Measurements from ENCODE around the gene CD44.

The CD44 gene

DNA sequence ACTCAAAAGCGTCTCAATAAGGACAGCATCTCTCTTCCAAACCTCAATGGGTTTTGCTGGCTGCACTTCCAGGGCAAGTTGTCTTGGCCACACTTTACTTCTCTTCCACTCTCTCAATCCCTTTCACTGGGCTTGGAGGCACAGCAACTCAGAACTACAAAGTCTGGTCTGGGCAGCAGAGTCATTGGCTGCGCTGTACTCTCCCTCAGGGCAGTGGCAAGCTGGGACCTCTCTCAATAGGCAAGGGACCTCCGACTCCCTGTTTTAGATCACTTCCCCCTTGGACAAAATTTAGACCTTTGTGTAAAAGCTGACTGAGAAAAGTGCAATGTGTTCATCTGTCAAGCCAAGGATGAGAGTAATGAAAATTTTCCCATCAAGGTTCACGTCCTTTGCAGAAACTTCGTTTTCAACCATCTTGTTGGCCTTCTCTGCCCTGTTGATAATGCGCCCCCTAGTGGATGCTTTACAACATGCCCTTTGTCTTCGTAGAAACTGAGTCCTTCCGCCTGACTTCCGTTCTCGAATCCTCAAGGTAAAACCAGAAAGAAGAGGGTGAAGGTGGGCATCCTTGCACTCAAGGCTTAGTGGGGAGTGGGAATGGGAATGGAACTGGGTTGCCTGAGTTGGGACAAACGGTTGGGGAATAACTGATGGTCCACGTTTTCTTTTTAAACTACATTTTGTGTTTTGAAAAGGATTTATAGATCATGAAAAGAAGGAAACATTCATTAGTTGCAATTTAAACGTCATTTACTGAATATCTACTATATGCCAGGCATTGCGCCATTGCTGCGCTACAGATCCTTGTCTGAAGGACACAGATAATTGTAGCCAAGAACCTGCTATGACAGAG, 99.1 kb downstream of the CD44 start:
- peak; percentile 80 for DNase-seq (ENCODE audit: low spot score)

DNA sequence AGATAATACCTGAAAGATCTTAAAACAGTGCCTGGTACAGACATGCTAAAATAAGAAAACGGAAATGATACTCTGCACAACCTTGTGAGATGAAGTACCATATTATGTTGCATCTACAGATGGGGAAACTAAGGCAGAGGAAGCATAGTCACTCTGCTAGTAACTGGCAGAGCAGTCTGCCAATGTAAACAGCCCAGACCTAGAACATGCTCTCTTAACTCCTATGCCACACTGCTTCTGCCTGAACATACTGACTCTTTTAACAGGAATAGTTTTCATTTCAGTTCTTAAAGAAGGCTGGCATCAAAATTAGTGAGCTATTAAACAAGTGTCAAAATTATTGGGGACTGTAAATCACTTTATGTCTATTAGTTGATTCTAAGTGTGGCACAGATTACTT, 99.9 kb downstream of the CD44 start:
- DNase-seq (ENCODE audit: low spot score), result no peak

GRCh38 chr11:35239471-35240075, 100.6 kb downstream of the CD44 start:
- DNase-seq (ENCODE audit: low spot score), result no peak

DNA sequence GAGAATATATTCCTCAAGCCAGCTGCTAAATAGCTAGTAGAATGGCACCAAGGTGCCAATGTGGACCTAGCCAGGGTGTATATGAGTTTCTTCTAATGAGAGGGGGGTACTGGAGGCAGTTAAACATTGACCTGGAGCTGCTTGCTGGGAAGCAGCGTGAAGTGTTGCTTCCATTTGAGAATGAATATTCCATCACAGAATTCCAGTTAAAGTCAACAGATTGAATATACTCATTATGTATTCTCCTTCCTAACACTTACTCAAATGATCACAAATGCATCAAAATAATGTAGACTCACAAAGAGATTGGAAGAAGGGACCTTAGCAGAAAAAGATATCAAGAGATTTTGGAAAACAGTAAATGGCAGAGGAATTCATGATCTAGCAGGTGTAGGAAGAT, 102.1 kb downstream of the CD44 start:
- DNase-seq (ENCODE audit: low spot score), result no peak

- no peak for DNase-seq (ENCODE audit: low spot score)
Observed at GRCh38 chr11:35241531-35241930, 102.6 kb downstream of the CD44 start.

- DNase-seq (ENCODE audit: low spot score), result no peak
Observed at GRCh38 chr11:35242412-35243242, 103.7 kb downstream of the CD44 start.

DNA sequence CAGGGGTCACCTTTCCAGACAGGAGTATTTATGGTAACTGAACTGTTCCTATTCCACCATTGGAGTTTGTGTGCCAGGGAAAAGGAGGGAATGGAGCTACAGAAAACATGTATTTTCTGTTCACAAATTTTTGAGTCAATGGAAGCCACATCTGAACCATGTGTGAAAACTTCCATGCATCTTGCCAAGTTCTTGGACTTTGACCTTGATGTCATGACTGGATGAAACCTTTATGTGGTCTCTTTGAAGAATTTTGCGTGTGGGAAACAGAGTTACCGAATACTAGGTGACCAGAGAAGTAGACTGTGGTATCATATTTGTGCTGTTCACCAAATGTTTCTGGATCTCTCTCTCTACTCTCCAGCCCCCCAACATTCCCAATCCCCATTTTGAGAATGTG, 104.8 kb downstream of the CD44 start:
- no peak for DNase-seq (ENCODE audit: low spot score)

GRCh38 chr11:35245056-35245455, 106.1 kb downstream of the CD44 start:
- DNase-seq (ENCODE audit: low spot score), result no peak

GRCh38 chr11:35245786-35246185, 106.8 kb downstream of the CD44 start:
- no peak for DNase-seq (ENCODE audit: low spot score)

DNA sequence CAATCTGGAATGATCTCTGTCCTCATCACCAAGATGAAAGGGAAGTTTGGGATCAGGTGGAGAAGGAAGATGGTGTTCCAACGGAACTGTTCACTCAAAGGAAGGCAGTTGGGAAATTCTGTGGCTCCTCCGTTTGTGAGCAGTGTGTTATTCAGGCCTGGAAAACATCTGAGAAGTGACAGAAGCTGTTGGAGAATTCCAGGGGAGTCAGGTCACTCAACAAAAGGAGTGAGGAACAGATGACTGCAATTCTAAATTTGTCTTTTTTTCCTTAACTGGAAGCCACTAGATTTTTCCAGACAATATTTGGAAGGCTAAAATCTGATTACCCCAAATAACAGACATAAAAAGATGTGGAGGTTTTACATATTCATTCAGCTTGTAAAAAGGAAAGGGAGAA, 107.8 kb downstream of the CD44 start:
- no peak for DNase-seq (ENCODE audit: low spot score)

DNA sequence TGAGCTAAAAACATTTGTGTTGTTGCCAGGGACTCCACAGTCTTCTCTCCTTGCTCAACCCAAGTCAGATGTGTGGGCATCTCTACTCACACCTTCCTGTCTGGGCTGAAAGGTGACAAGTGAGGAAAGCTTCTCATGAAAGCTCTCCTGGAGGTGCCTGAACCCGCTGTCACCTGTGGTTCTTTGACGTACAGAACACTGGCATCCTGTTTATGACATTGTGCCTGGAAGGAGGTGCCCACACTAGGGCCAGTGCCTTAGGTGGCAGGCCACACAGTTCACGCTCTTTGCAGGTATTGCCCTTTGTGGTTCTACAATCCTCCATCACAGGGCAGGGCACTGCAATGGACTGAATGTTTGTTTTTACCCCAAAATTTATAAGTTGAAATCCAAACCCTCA, 108.5 kb downstream of the CD44 start:
- DNase-seq (ENCODE audit: low spot score), result no peak

- no peak for DNase-seq (ENCODE audit: low spot score)
Observed at GRCh38 chr11:35247863-35248262, 108.9 kb downstream of the CD44 start.

- DNase-seq (ENCODE audit: low spot score), result no peak
Observed at GRCh38 chr11:35248558-35249323, 109.8 kb downstream of the CD44 start.

- DNase-seq (ENCODE audit: low spot score), result no peak
Observed at GRCh38 chr11:35250192-35250591, 111.2 kb downstream of the CD44 start.

DNA sequence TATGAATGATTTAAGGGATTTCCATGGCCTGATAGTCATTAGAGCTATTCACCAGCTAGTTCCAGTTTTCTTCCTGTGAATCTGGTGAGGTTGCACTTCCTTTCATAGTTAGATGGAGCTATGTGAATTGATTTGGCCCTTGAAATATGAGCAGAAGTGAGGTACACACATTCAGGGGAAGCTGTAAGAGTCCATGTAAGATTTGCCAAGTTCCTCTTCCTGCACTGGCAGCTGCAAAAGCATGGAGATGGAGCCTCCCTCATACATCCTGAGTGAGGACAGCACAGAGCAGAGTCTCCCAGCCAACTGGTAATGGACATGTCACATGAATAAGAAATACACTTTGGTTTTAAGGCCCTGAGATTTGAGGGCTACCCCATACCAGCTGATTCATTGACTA, 111.7 kb downstream of the CD44 start:
- DNase-seq (ENCODE audit: low spot score), result no peak

DNA sequence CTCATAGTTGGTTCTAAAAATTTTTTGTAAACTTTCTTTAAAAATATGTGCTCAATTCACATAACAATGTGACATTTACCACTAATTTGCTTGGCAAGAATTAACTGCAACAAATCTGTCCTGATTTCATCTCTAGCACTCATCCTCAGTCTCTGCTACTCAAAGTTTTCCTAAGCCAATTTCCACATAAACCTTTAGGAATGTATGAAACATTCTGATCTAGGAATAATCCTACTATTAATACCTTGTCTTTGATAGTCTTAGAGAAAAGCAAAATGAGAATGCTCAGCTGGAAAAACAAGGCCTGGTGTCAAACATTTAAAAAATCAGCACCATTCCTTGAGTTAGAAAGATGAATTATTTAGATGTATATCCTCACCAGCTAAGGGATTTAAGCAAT, 114.3 kb downstream of the CD44 start:
- DNase-seq (ENCODE audit: low spot score), result no peak

- no peak for DNase-seq (ENCODE audit: low spot score)
Observed at GRCh38 chr11:35255514-35255913, 116.5 kb downstream of the CD44 start.

DNA sequence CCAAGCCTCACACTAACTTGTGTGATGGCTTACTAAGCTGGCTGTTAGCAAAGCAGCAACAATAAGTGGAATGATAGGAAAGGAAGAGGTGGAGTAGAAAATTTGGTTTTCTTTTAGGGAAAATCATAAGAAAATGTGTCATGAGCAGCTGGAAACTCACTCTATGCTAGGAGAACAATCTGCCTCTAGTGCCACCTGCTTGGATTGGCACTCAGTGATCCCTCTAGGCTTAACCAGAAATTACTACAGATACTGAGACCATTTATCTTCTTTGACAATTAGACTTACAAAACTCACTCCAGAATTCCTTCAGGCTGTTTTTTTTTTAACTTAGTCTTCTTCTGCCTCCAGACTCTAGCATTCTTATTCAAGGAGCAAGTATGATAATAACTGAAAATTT, 117.3 kb downstream of the CD44 start:
- DNase-seq (ENCODE audit: low spot score), result no peak

- DNase-seq (ENCODE audit: low spot score), result no peak
Observed at GRCh38 chr11:35257281-35257680, 118.3 kb downstream of the CD44 start.

DNA sequence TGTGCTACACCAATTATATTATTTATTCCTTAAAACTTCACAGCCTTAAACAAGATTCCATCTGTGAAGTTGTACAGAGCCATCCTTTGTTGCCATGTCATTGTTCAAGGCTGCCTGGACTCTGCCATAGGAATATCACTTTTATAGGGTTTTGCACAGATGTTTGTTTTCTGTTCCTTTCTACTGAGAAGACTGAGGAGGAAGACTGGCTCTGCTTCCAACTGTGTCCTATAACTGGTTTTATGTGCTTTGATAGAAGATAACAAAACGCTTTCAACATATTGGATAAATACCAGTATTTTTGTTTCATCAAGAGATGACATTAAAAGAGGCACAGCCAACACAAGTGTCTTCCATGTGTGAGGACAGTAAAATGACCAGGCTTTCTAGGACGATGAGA, 120.6 kb downstream of the CD44 start:
- DNase-seq (ENCODE audit: low spot score), result no peak

DNA sequence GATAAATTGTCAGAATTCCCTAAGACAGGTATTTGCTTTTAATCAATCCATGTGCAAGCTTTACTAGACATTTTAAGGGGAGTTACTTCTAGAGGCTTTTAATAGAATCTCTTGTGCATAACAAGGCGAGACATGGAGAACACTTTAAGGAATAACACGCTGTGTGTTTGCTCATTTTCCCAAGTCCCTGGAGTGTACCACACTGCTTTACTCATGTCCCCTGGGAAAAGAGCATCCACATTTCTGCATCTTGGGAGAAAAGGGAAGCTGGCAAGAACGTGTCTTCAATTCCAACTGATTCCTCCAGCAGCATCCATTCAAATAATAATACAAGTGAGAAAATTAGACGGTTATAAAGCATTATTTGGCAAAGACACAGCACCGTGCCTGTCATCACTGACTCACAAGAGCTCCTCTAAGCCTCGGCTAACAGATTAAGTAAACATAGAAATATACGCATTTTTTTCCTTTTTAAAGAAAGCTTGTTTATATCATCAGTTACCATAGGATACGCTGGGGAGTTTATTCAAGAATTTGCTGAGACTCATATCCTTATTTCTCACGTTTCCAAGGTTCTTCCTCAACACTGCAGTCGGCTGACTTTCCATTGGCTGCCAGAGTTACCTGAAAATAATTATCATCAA, 121.5 kb downstream of the CD44 start:
- no peak for DNase-seq (ENCODE audit: low spot score)

- DNase-seq (ENCODE audit: low spot score), result no peak
Observed at GRCh38 chr11:35261197-35261596, 122.2 kb downstream of the CD44 start.

Data from hematopoietic multipotent progenitor cell treated with erythropoietin and hydrocortisone succinate and interleukin-3 and kit ligand, for 15 days (in vitro differentiated cells).